Superior temporal gyrus (tissue), 1 donor: Measurements from ENCODE around the gene THOC2.
"Not testable (repeated sequence)": the region's sequence is repeated elsewhere in the genome, so short reads cannot be mapped to it uniquely, and the experiment has no call there.

Experiments used
- DNase-seq: peaks from one replicate; pipeline ENCODE4 v3.0.0-alpha.2; 2016; ENCODE audit errors: extremely low spot score

Gene THOC2

GRCh38 chrX:123732670-123733363 lies at the start of gene THOC2:
Gene THOC2, minus strand, starts transcription at chrX:123733052. Its CDS starts 30 bp downstream, at chrX:123733022.
- peak; percentile 81 for DNase-seq

GRCh38 chrX:123781786-123782185 lies 48.9 kb upstream of the THOC2 start:
- DNase-seq = not testable (repeated sequence)

- no peak for DNase-seq
These were observed 47.1 kb upstream of the THOC2 start for GRCh38 chrX:123779908-123780396.

GRCh38 chrX:123773258-123773988 lies 40.6 kb upstream of the THOC2 start:
- no peak for DNase-seq

GRCh38 chrX:123771449-123772064 lies 38.7 kb upstream of the THOC2 start:
- no peak for DNase-seq

GRCh38 chrX:123764967-123765871 lies 32.4 kb upstream of the THOC2 start:
- peak; percentile 78 for DNase-seq

- not testable (repeated sequence) for DNase-seq
These were observed 27.0 kb upstream of the THOC2 start for GRCh38 chrX:123759849-123760248.

- not testable (repeated sequence) for DNase-seq
These were observed 24.9 kb upstream of the THOC2 start for GRCh38 chrX:123757794-123758193.

GRCh38 chrX:123756320-123756719 lies 23.5 kb upstream of the THOC2 start:
- no peak for DNase-seq

GRCh38 chrX:123755107-123755506 lies 22.3 kb upstream of the THOC2 start:
- no peak for DNase-seq

- DNase-seq = no peak
These were observed 21.0 kb upstream of the THOC2 start for GRCh38 chrX:123753656-123754350.

- DNase-seq = no peak
These were observed 16.8 kb upstream of the THOC2 start for GRCh38 chrX:123749643-123750042.

- no peak for DNase-seq
These were observed 12.7 kb upstream of the THOC2 start for GRCh38 chrX:123745511-123745910.

- DNase-seq = no peak
These were observed 10.5 kb upstream of the THOC2 start for GRCh38 chrX:123743312-123743711.

- no peak for DNase-seq
These were observed 9.6 kb upstream of the THOC2 start for GRCh38 chrX:123742440-123742839.

- DNase-seq = no peak
These were observed 7.7 kb upstream of the THOC2 start for GRCh38 chrX:123740536-123740935.

- DNase-seq = no peak
These were observed 7.2 kb upstream of the THOC2 start for GRCh38 chrX:123740006-123740405.

- no peak for DNase-seq
These were observed 6.6 kb upstream of the THOC2 start for GRCh38 chrX:123739474-123739873.

GRCh38 chrX:123738378-123738940 lies 5.6 kb upstream of the THOC2 start:
- no peak for DNase-seq

GRCh38 chrX:123736333-123736921 lies 3.6 kb upstream of the THOC2 start:
- DNase-seq = no peak
